Fibroblast of peridontal ligament (primary cell): ENCODE data around the gene UROS.

Source experiments
- DNase-seq: peaks from one replicate; pipeline ENCODE4 v3.0.0-alpha.2; 2010; ENCODE audit errors: extremely low read depth

The UROS gene

GRCh38 chr10:125836746-125837145 is 13.7 kb upstream of the UROS start:
- no peak for DNase-seq

- no peak for DNase-seq
Measured at GRCh38 chr10:125828311-125828710, 5.3 kb upstream of the UROS start.

DNA sequence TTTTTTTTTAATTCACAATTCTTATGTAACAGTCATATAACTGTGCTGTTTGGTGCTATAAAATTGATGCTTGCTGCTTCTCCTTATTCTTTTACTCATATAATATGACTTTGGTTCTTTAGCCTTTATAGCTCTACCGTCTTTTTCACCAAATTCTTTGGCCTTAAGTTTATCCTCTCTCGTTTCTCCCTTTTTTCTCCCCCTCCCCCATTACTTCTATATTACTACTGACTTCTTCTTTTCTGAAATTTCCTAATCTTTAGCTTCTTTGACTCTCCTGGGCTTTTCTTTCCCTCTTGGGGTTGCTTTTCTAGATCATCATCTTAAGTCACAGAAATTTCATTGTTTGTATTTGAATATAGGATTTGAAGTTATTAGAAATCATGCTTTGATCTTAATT is 4.1 kb upstream of the UROS start:
- DNase-seq: no peak

- DNase-seq: peak; percentile 8
Measured at GRCh38 chr10:125824736-125825135, 1.7 kb upstream of the UROS start.

GRCh38 chr10:125823663-125824251 is 699 bp upstream of the UROS start:
- no peak for DNase-seq

DNA sequence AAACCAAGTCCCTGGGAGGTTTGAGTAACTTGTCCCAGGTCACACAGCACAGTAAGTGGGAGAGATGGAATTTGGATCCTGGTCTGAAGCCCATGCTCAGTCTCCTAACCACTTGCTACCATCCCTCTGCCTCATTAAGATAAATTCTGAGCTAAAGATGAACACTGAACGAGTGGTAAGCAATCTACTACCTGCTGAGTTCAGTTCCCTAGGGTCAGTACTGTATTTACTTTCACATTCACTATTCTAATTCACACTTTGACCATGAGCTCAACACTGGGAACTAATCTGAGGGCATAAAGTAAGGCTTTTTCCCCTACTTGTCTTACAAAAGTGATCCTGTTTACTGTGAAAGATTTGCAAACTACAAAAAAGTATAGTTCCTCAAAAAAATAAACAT is 2.4 kb downstream of the UROS start:
- DNase-seq: no peak

DNA sequence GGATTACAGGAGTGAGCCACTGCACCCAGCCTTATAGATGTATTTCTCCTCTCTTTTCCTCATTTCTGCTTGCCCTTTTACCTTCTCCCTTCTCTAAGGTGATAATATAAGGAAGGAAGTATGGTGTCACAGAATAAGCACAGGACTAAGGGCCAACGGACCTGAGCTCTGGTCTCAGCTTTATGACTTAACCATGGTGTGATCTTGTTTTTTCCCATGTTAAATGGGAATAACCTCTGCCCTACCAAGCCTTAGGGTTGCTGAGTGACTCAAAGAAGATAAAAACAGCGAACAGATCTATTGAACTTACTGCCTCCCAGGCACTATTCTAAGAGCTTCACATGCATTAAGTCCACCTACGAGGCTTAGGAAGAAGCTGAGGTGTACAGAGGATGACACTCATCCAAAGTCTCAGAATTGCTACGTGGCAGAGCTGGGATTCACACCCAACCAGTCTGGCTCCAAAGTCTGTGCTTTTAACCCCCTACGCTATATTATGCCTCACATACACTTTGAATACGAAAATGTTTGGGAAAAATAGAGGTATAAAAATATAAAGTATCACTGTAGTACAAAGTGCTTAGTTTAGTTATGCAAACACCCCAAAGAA is 5.6 kb downstream of the UROS start:
- DNase-seq: no peak

GRCh38 chr10:125816548-125816947 is 6.5 kb downstream of the UROS start:
- DNase-seq: no peak

DNA sequence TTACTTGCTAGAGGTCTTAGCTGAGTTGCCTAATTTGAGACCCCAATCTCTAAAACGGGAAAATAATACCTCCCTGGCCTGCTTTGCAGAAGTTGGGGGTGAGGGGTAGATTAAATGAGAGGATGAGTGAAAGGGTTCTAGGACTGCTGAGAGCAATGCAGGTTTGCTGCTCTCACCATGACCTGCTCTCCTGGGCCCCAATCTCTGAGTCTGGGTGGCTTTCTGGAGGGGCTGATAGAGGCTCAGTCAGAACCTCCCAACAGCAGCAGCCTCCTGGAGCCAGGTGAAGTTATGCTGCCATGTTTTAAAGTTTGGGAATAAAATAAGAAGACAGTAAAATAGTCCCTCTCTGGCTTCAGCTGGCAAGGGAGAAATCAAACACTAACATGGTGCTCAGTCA is 7.3 kb downstream of the UROS start:
- DNase-seq: no peak

- DNase-seq: peak; percentile 69
Measured at GRCh38 chr10:125812128-125812750, 10.8 kb downstream of the UROS start.

GRCh38 chr10:125811251-125811650 is 11.8 kb downstream of the UROS start:
- DNase-seq: peak; percentile 58

DNA sequence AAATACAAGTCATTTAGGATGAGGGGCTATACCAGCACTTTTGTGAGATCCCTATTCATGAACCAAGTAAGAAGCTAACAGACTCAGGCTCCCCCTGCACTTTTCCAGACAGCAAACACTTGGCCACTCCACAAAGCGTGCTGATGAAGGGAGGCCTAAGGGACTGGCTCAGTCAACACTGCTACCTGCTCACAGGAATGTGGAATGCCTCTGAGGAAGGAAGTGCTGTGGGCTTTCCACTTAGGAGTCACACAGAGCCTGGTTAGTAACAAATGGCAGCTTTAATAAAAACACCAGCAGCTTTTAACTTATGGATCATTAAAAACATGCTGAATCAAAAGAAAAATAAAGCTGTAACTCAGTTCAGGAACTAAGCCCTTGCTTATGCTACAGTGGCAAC is 15.0 kb downstream of the UROS start:
- DNase-seq: no peak

DNA sequence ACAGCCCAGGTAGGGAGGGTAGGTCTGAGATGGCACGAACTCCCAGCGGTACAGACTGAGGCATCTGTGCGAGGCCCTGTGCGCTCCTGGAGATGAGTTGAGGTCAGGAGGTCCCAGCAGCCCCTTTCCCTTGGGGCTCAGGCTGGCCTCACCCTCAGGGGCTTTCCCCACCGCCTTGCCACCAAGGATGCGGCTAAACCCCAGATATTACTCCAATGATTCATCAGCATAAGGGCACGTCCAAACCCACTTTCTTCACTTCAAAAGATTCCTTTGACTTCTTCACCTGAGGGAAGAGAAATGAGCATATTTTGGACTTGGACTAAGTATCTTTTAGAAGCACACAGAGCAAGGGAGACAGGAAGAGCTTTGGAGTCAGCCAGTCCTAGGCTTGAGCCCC is 20.3 kb downstream of the UROS start:
- no peak for DNase-seq

DNA sequence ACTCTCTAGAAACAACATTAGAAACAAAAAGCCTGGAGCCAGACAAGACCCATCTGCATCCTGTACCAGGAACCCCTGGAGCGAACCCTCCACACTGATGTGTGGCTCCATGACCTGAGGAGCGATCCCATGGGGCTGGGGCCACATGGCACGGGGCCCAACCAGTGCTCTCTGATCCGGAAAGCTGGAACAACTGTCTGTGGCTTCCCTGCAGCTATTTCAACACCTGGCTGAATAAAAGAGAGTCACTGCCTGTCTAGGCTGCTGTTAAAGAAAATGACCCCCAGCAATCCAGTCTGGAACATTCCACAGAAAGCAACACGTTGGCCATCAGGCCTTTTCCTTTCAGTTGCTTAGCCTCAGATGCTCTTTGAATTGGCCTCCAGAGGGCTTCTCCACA is 20.9 kb downstream of the UROS start:
- no peak for DNase-seq

DNA sequence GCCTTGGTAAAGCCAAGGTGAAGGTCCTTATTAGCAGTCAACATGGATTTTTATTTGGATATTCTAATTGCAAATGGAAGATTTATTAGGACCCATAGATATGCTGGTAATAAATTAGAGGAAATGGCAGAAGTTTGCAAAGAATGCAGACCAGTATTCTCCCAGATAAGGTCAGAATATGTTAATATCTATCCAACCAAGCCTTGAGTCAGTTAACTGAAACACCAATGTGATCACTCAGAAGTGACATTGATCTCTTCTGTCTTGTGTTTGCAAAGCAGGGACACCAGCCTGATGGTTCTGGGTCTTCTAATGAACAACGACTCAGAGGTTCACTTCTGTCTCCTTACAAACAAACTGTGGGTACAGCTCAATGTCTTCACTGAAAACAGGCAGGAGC is 21.5 kb downstream of the UROS start:
- no peak for DNase-seq

GRCh38 chr10:125799451-125800182 is 23.4 kb downstream of the UROS start:
- DNase-seq: no peak

DNA sequence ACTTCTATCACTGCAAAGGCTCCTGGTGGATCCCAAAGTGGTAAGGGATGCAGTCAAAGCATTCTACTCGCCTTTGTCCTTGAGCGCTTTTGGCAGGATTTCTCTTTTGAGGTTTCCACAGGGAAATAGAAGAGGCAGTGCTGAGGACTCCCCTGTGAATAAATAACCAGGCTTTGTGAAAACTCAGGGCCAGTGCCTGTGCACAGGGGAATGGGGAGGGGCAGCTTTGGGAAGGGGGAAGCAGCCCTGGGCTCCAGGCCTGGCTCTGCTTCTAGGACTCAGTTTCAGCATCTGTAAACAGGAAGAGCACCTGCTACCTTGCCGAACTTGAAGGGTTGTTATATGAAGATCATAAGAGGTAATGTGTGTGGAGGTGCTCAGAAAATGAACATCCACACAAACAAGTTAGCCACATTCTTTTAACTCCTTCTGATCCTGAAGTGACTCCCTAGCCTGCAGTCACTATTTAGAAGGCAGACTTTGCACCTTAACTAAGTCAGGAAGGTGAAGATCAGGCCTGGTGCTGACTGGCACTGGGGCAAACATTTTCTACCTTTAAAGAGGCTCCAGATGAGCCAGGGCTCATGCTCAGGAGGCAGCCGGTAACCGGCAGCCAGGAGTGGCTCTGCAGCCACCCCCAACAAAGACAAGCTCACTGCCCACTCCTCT is 24.9 kb downstream of the UROS start:
- no peak for DNase-seq

GRCh38 chr10:125797424-125797823 is 25.6 kb downstream of the UROS start:
- no peak for DNase-seq

- no peak for DNase-seq
Measured at GRCh38 chr10:125795637-125796190, 27.3 kb downstream of the UROS start.

DNA sequence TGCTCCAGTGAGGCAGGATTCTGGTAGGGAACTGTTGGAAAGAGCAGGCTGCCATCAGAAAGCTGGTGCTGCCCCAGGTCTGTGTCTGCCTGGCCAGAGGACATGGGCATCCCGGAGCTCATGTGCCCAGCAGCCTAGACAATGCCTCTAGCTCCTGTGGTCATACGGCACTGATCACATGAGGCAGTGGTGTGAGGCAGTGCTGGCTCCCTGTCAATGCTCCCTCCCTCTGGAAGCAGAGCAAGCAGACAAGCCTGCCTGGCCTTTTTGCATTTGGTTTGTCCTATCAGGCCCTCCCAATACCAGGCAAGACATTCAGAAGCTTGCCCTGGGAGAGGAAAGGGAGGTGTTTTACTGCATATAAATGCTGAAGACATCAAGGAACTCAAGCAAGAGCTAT is 27.9 kb downstream of the UROS start:
- DNase-seq: no peak

DNA sequence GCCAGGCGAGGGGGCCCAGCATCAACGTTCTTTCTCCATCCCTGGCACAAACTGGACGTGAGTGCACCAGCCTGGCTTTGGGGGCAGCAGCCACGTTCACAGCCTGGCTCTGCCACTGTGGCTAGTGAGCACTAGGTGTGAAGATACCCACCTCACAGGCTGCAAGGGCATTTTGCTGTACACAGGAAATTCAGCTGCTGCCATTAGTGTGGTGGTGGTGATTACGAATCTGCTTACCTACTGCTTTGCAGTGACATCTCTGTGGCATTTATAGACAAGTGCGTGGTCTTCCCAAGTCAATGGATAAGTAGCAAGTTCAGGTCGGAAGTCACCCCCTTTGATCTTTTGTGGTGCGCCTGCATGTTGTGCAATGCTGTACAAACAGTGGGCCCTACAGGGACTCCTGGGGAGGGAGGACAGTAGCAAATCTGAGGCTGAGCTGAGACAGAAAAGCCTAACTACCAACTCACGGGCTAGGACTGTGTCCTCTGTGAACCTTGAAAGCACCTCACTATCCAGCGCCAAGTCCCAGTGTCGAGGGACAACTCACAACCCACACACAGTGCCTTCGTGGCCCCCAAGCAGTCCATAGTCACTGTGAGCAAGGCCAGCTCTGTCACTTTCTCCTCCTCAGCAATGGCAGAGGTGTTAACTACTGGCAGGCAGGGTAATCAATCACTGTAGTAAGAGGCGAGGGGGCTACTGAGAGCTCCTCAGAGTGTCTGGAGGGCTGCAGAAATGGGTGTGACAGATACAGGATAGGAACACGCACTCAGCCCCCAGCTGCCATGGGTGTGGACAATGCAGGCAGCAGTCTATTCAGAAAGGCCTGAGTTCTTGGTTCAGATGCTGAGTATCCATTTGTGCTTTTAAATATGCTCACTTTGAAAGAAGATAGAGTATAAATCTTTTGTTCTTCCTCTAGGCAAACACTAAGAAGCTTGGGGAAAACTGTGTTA is 30.4 kb downstream of the UROS start:
- DNase-seq: no peak
